HG03045 (cell line): Measurements from ENCODE around the gene TRIM38.
"Not testable (repeated sequence)": the region's sequence is repeated elsewhere in the genome, so short reads cannot be mapped to it uniquely, and the experiment has no call there.

Experiments used
- ATAC-seq: cut with Tn5 transposase; IDR thresholded peaks from one replicate; pipeline ENCODE4 v1.9.1; 2021; ENCODE audit warnings: mild to moderate bottlenecking, moderate library complexity; ENCODE audit not compliant: unreplicated experiment

Gene TRIM38

GRCh38 chr6:25962149-25963127 is at the start of gene TRIM38:
TSS of gene TRIM38 (plus strand) at chr6:25962802. CDS start at chr6:25966523, 3,721 bp downstream.
- ATAC-seq: peak; percentile 72

- ATAC-seq: no peak
Measured at GRCh38 chr6:25913741-25914140, 48.9 kb upstream of the TRIM38 start.

- ATAC-seq: no peak
Measured at GRCh38 chr6:25916330-25916729, 46.3 kb upstream of the TRIM38 start.

- no peak for ATAC-seq
Measured at GRCh38 chr6:25916789-25917490, 45.7 kb upstream of the TRIM38 start.

- ATAC-seq: no peak
Measured at GRCh38 chr6:25918083-25918683, 44.4 kb upstream of the TRIM38 start.

GRCh38 chr6:25919657-25920056 is 42.9 kb upstream of the TRIM38 start:
- ATAC-seq: no peak

GRCh38 chr6:25921525-25922203 is 40.9 kb upstream of the TRIM38 start:
- no peak for ATAC-seq

- ATAC-seq: no peak
Measured at GRCh38 chr6:25922301-25922700, 40.3 kb upstream of the TRIM38 start.

- no peak for ATAC-seq
Measured at GRCh38 chr6:25925876-25926275, 36.7 kb upstream of the TRIM38 start.

GRCh38 chr6:25927178-25927577 is 35.4 kb upstream of the TRIM38 start:
- no peak for ATAC-seq

- no peak for ATAC-seq
Measured at GRCh38 chr6:25927756-25928216, 34.8 kb upstream of the TRIM38 start.

GRCh38 chr6:25928562-25929324 is 33.9 kb upstream of the TRIM38 start:
- no peak for ATAC-seq

- not testable (repeated sequence) for ATAC-seq
Measured at GRCh38 chr6:25929785-25930184, 32.8 kb upstream of the TRIM38 start.

GRCh38 chr6:25930532-25931410 is 31.8 kb upstream of the TRIM38 start, which contains the start of gene SLC17A2:
TSS of gene SLC17A2 (minus strand) at chr6:25930691. CDS start at chr6:25925796, 4,895 bp downstream.
- ATAC-seq: no peak

- ATAC-seq: no peak
Measured at GRCh38 chr6:25931411-25931709, 31.2 kb upstream of the TRIM38 start.

- no peak for ATAC-seq
Measured at GRCh38 chr6:25934156-25934555, 28.4 kb upstream of the TRIM38 start.

GRCh38 chr6:25934735-25935313 is 27.8 kb upstream of the TRIM38 start:
- no peak for ATAC-seq

GRCh38 chr6:25935953-25936352 is 26.6 kb upstream of the TRIM38 start:
- ATAC-seq: no peak

GRCh38 chr6:25939593-25939992 is 23.0 kb upstream of the TRIM38 start:
- ATAC-seq: no peak
